ENCODE data around the gene CCSER1. TPM values are rescaled to one million over a fixed set of nuclear protein-coding genes. Genes with fewer than 3 reads are reported as not detected.

The CCSER1 gene
- total RNA-seq, 1 donor from 2014 or later, result 20.1 TPM

- Mint-ChIP-seq H3K27ac (no peak overlapping the region), H3K9me3 (no peaks in the 10 kb centered on the region), H3K36me3 (ENCODE audit: low read depth) (no peaks in the 10 kb centered on the region), H3K4me3 (no peak overlapping the region), H3K4me1 (no peaks in the 10 kb centered on the region), H3K27me3 (no peaks in the 10 kb centered on the region)
- ChIA-PET POLR2A (no interaction called here), CTCF (no interaction called here)
- TF ChIP-seq CTCF (IDR thresholded peaks at IDR 0.05), result no peak
- intact Hi-C loops (cut with micrococcal nuclease), result no loop called here
- DNase-seq (no peak), ATAC-seq (ENCODE audit: low read depth) (no peak)
Observed at GRCh38 chr4:91114386-91114785, 987.2 kb downstream of the CCSER1 start.

GRCh38 chr4:91116861-91117260 lies 989.7 kb downstream of the CCSER1 start:
- Mint-ChIP-seq H3K4me1 (no peaks in the 10 kb centered on the region), H3K36me3 (ENCODE audit: low read depth) (no peaks in the 10 kb centered on the region), H3K9me3 (no peaks in the 10 kb centered on the region), H3K4me3 (no peak overlapping the region), H3K27ac (no peak overlapping the region), H3K27me3 (no peaks in the 10 kb centered on the region)
- DNase-seq (no peak), ATAC-seq (ENCODE audit: low read depth) (no peak)
- TF ChIP-seq CTCF (IDR thresholded peaks at IDR 0.05), result no peak
- ChIA-PET CTCF (no interaction called here), POLR2A (no interaction called here)
- intact Hi-C loops (cut with micrococcal nuclease), result no loop called here

GRCh38 chr4:91118597-91118996 lies 991.4 kb downstream of the CCSER1 start:
- H3K27me3 Mint-ChIP-seq, result no peaks in the 10 kb centered on the region
- no peak overlapping the region for H3K4me3 Mint-ChIP-seq
- no peaks in the 10 kb centered on the region for H3K36me3 Mint-ChIP-seq (ENCODE audit: low read depth)
- no peak for DNase-seq
- intact Hi-C loops (cut with micrococcal nuclease), result no loop called here
- POLR2A ChIA-PET, result no interaction called here
- ATAC-seq (ENCODE audit: low read depth), result no peak
- H3K4me1 Mint-ChIP-seq, result no peaks in the 10 kb centered on the region
- CTCF ChIA-PET, result no interaction called here
- H3K27ac Mint-ChIP-seq, result no peak overlapping the region
- TF ChIP-seq CTCF (IDR thresholded peaks at IDR 0.05), result no peak
- H3K9me3 Mint-ChIP-seq, result no peaks in the 10 kb centered on the region

GRCh38 chr4:91123742-91124141 lies 996.5 kb downstream of the CCSER1 start:
- no peak overlapping the region for H3K4me3 Mint-ChIP-seq

GRCh38 chr4:91127192-91127591 lies 1000.0 kb downstream of the CCSER1 start:
- ChIA-PET POLR2A (no interaction called here), CTCF (no interaction called here)
- Mint-ChIP-seq H3K9me3 (no peaks in the 10 kb centered on the region), H3K27me3 (no peaks in the 10 kb centered on the region), H3K27ac (no peak overlapping the region), H3K4me3 (no peak overlapping the region), H3K4me1 (no peaks in the 10 kb centered on the region), H3K36me3 (ENCODE audit: low read depth) (no peaks in the 10 kb centered on the region)
- intact Hi-C loops (cut with micrococcal nuclease), result no loop called here
- no peak for TF ChIP-seq CTCF (IDR thresholded peaks at IDR 0.05)
- DNase-seq (no peak), ATAC-seq (ENCODE audit: low read depth) (no peak)

More at GRCh38 chr4:91123742-91124141, 996.5 kb downstream of the CCSER1 start:
- CTCF ChIA-PET, result no interaction called here
- DNase-seq, result no peak
- Mint-ChIP-seq H3K27me3 (no peaks in the 10 kb centered on the region), H3K27ac (no peak overlapping the region), H3K9me3 (no peaks in the 10 kb centered on the region), H3K4me1 (no peaks in the 10 kb centered on the region), H3K36me3 (ENCODE audit: low read depth) (no peaks in the 10 kb centered on the region)
- POLR2A ChIA-PET, result no interaction called here
- intact Hi-C loops (cut with micrococcal nuclease), result no loop called here
- no peak for TF ChIP-seq CTCF (IDR thresholded peaks at IDR 0.05)
- no peak for ATAC-seq (ENCODE audit: low read depth)
